NCI-H1694 (cell line): ENCODE results near the gene TMEM52.

Experiments
- DNase-seq: peaks from one replicate; lab custom pipeline; 2025; lab: John Stamatoyannopoulos, UW

Gene TMEM52

GRCh38 chr1:1914971-1915692 lies 3.9 kb downstream of the TMEM52 start, which contains the start of gene CALML6:
Gene CALML6 (plus strand): TSS chr1:1915260. CDS start chr1:1915281, 21 bp downstream.
- DNase-seq: no peak

- DNase-seq: no peak
These were observed 4.7 kb downstream of the TMEM52 start for GRCh38 chr1:1914101-1914970.

DNA sequence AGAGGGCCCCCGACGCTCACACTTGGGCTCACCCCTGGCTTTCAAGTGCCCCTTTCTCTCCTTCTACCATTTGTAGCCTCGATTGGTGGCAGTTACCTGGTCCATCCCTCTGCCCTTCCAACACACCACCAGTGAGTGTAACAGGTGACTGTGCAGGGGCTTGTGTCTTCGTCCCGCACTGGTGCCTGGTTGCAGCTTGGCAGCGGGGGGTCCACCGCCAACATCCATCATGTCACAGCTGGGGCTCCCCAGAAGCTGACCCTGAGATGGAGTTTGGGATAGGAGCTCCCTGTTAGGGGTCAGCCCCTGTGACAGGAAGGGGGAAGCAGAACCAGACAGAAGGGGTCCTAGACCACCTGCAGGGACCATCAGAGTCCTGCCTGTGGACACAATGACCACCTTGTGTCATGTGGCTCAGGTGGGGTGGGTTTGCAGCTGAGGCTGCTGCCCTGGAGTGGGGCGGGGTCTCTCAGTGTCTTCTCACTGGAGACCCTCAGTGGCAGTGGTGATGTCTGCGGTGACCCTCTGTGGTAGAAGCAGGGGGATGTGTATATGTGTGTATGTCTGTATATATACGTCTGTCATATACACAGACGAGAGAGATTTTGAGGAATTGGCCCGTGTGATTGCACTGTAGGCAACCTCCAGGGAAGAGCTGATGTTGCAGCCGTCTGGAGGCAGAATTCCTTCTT lies 7.6 kb downstream of the TMEM52 start:
- no peak for DNase-seq

- DNase-seq: no peak
These were observed 8.3 kb downstream of the TMEM52 start for GRCh38 chr1:1910651-1911331.

DNA sequence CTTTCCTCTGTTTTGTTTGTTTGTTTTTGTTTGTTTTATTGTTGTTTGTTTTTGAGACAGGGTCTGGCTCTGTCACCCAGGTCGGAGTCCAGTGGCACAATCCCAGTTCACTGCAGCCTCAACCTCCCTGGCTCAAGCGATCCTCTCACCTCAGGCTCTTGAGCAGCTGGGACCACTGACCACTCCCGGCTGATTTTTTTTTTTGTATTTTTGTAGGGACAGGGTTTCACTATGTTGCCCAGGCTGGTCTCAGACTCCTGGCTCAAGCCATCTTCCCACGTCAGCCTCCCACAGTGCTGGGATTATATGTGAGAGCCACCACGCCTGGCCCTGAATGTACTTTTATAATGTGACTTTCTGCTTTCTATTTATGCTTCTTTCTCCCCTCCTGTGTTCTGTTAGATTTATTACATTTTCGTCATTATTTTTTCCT lies 9.0 kb downstream of the TMEM52 start:
- DNase-seq: no peak

DNA sequence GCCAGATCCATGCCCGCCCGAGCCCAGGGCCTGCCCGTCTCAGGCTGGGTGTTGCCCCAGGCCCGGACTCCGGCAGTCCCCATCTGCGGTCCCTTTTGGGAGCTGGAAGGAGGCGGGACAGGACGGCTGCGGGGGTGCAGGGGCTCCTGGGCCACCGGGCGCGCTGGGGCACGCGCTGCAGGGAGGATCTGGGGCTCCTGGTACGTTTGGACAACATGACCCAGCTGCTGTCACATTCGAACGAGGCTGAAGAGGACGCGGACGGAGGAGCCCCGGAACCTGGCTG lies 10.6 kb downstream of the TMEM52 start:
- DNase-seq: no peak

DNA sequence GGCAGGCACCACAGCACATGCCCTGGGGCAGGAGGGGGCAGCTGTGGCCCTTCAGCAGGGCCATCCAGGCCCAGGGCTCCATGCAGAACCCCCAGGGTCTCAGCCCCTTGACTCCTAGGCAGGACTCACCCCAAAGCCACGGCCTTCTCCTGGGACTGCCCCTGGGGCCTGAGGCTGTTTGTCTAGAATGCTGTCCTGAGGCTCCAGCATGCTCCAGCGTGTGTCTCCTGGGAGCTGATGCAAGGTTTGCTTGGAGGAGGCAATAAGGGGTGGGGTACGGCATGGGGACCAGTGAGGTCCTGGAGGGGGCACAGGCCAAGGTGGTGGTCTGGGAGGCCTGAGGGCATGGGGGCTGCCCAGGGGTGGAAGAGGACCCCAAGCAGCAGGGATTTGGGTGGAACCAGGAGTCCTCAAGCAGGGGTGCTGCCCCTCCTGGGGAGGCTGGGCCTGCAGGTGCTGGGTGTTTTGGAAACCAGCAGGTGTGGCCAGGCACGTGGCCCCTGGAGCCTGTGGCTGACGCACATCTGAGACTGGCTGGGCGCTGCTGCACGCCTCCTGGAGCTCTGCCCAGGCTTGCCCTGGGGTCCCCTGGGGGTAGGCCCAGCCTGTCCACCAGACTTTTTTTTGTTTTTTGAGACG lies 11.9 kb downstream of the TMEM52 start:
- no peak for DNase-seq

DNA sequence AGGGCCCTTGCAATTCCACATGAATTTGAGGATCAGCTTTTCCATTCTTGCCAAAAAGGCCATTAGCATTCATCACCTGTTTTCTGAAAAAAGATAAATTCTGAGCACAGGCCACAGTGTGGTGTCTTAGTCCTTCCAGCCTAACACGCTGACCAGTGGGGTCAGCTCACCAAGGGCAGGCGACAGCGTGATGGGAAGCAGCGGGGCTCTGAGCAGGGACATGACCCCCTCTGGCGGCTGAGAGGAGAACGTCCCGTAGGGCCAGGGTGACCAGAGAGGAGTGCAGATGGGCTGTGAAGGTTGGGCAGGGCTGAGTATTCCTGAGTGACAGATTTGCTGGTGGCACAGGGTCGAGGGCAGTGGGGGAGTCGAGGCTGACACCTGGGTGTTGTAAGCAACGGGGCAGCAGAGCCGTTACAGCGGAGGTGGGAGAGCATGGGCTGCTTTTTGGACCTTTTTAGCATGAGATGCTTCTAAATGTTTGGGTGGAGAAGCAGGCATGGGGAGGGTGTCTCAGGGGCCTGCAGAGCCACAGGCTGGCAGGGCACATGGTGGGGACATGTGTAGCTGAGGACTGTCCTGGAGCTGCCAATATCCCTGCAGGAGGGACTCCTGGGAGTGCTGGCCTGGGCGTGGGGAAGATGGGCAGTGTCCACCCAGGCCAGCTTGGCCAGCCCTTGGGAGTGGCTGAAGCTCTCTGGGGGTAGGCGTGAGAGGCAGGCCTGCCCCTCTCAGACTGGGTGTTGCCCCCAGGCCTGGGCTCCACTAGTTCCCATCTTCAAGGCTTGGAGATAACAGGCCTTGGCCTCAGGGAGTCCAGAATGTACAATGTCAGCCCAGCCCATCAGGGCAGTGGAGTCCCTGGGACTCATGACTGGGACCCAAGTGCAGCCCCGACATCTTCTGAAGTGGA lies 12.6 kb downstream of the TMEM52 start:
- DNase-seq: peak; percentile 24

DNA sequence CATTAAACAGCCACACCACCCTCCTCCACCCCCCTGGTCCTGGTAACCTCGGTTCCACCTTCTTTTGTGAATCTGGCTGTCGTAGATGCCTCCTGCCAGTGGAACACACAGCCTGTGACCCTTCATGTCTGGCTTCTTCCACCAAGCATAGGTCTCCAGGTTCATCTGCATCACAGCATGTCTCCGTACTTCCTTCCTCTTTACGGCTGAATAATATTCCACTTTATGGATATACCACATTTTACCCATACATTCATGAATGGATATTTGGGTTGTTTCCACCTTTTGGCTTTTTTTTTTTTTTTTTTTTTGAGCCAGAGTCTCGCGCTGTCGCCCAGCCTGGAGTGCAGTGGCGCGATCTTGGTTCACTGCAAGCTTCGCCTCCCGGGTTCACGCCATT lies 15.9 kb downstream of the TMEM52 start:
- no peak for DNase-seq

DNA sequence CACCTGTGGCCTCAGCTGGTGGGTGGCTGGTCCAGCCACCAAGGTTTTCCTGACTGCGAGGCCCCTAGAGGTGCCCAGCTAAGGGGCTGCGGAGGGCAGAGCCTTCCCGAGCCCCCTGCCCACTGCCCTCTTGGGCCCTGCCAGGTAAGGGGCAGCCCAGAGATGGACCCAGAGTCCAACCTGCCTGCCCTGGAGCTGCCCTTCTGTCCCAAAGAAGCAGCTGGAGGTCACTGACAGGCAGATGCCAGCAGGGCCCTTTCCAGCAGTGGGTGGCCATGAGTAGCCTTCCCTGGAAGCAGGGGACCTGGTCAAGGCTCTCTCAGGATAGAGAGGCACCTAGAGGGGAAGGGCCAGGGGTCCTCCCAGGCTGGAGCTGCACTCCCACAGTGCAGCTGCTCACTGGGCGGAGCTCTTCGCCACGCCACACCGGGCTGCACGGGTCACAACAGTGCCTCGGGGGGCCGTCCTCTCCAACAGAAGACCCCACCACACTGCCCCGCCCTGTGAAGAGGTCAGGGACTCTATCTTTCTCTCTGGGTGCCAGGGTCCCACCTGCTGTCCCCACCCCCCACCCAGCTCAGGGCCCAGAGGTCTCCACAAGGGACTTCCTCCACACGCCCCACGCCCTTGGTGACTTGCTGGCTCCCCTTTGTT lies 17.3 kb downstream of the TMEM52 start:
- no peak for DNase-seq

- DNase-seq: no peak
These were observed 18.0 kb downstream of the TMEM52 start for GRCh38 chr1:1900883-1901640.

- no peak for DNase-seq
These were observed 19.1 kb downstream of the TMEM52 start for GRCh38 chr1:1899967-1900327.

GRCh38 chr1:1899266-1899966 lies 19.7 kb downstream of the TMEM52 start:
- DNase-seq: no peak

DNA sequence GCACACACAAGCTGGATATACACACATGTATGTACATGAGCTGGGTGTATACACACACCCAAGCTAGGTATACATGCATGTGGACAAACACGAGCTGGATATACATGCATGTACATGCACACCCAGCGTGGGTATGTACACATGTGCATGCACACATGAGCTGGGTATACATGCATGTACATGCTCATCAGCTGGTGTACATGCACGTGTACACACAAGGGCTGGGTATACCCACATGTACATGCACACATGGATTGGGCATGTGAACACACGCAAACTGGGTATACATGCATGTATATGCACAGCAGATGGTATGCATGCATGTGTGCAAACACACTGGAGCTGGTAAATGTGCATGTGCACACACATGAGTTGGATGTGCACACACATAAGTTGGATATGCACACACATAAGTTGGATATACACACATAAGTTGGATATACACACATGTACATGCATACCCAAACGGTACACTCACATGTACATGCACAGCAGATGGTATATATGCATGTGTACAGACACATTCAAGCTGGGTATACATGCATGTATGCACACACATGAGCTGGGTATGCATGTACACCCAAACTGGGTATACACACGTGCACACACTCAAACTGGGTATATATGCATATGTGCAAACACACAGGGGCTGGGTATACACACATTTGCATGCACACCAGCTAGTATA lies 20.7 kb downstream of the TMEM52 start:
- DNase-seq: no peak

GRCh38 chr1:1895456-1896336 lies 23.4 kb downstream of the TMEM52 start:
- DNase-seq: no peak

DNA sequence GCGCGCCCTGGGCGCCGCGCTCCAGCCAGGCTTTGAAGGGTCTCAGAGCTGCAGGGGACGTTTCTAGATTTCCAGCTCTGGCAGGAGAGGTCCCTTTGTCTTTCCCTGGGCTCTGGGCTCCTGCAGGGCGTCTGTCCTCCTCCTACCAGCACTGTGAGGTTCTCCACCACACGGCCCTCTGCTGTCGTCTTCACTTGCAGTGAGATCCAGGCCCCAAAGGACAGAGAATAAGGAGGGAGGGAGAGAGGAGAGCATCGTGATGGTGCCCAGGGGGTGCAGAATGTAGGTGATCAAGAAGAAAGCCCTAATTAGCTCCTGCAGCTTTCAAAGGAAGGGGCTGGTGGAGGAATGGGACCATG lies 24.0 kb downstream of the TMEM52 start:
- DNase-seq: no peak

- no peak for DNase-seq
These were observed 24.6 kb downstream of the TMEM52 start for GRCh38 chr1:1894354-1895059.
